ENCODE data around the gene PTGES3.
"Not testable (repeated sequence)": the region's sequence is repeated elsewhere in the genome, so short reads cannot be mapped to it uniquely, and the experiment has no call there.

PTGES3 gene

GRCh38 chr12:56653781-56654180 lies 34.3 kb downstream of the PTGES3 start:
- DNase-seq, result not testable (repeated sequence)

DNA sequence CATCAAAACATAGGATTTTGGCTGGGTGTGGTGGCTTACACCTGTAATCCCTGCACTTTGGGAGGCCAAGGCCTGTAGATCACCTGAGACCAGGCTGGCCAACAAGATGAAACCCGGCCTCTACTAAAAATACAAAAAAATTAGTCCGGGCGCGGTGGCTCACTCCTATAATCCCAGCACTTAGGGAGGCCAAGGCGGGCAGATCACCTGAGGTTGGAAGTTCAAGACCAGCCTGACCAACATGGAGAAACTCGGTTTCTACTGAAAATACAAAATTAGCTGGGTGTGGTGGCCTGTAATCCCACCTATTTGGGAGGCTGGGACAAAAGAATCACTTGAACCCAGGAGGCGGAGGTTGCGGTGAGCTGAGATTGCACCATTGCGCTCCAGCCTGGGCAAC lies 40.1 kb downstream of the PTGES3 start:
- DNase-seq, result not testable (repeated sequence)

DNA sequence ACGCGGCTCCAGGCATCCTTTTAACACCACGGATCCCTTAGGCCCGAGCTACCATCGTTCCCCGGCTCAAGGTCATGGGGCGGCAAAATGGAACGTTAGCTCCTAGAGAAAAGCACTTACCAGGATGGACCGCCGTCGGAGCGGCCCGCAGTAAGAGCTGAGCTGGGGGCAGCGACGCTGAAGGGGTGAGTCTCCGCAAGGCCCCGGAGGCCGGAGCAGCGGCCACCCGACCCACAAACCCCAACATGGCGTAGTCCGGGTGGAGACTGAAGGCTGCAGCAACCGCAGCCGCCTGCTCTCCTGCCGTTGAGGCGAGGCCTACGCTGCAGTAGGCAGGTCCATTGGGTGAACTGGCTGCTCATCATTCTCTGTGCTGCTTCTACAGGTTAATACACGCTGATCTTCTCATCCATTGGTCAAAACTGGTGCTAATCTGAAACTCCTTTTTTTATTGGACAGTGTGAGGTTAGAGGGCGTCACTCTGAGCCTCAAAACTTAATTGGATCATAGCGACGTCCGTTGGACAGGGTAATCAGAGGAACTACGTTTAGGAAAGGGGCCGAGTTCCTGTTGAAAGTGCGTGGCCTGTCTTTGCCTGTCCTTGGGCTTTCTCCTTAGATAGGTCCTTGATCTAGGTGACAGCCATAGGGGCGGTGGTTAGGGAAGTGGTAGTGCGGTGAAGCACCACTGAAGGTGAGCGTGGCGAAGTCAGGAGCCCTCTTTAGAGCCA lies 42.2 kb downstream of the PTGES3 start, which contains the start of gene ATP5F1B:
ATP5F1B (minus strand) TSS at position 268 of the 730 bp plus-strand sequence; CDS start at position 247, 21 bp downstream.
- DNase-seq, result peak in 13 of 14 donors; percentile 88 to 99 (median 90)

DNA sequence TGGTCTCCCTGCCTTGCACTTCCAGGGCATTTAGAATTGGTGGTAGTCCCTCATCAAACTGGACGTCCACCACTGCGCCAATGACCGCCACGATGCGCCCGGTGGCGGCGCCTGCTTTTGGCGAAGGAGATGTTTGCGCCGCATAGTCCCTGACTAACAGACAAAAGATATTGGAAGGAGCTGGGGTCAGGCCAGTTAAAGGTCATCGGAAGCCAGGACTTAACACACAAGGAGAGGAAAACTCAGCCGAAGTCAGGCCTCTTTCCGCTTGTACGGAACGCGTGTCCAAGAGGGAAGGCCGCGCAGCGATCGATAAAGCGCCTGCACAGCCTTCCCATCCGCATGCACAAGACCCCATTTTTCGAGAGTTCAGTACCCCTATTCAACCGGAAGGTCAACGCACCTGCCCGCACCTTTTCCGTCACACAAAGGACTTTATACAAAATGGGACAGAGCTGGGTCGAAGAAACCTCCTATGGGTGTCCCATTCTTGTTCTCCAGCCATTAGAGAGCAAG lies 42.8 kb downstream of the PTGES3 start:
- DNase-seq, result peak in 4 of 14 donors; percentile 20 to 40 (median 29)

DNA sequence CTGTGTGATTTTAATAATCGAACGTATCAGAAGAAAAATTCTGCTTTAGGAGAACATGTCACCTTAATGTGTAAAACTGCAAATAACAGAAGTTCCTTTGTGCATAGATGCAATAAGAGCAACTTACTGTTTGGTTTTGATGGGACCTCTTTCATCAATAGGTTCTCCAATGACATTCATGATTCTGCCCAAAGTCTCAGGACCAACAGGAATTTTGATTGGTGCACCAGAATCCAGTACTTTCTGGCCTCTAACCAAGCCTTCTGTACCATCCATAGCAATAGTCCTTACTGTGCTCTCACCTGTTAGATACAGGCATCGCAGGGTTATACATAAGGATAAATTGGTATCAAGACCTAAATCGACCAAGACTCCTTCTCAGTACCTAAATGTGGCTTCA lies 43.4 kb downstream of the PTGES3 start:
- DNase-seq, result no peak

- no peak for DNase-seq
These were observed 46.9 kb downstream of the PTGES3 start for GRCh38 chr12:56641219-56641618.

DNA sequence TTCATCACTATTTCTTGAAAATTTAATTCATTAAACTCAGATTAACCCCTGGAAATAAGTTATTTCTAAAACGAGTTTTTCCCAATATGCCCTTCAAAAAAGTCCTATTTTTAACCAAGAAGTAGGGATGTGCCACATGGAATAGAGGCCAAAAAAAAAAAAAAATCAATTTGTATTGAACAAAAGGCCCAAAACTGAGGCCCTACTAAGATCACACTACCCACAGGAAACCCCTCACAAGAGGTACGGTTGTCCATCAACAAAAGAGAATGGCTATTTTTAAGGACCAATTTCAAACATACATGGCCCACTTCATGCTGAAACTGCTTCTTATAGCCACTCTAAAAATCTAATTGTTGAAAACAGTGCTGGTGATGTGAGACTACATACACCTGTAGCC lies 50.5 kb downstream of the PTGES3 start:
- DNase-seq, result no peak

DNA sequence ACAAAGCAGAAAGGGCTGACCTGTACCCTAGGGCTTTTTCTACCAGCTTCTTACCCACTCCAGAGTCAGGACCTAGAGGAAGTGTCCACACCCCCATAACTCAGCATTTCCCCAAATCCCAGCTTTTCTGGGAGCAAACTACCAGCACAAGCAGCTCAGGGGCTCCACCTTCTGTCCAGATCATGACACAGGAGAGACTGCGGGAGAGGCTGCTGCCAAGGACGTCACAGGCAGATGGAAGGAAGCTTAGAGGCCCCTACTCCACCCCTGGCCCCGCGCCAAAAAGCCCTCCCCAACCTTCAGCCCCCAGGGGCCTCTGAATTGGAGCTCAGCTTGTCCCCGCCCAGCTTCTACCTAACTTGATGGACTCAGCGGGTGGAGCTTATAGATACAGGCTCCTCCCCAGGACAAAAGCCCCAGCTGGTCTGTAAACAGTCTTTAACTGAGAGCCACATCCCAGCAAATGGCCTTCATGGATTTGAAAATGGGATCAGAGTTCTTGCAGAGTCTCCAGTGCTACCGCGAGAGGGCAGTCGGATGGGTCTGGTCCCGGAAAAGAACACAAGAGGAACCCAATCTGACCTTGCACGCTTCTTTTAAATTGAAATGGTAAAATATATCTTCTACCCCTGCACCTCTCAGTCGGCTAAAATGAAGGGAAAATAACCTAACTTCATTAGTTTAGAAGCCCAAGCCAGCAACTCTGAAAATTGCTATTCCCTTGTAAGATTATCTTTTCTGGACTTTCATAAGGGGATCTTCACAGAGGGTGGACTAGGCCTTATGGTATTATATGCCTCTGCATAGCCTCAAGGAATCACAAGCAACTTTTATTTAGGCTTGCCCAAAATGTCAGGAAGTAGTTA lies 51.2 kb downstream of the PTGES3 start:
- peak; percentile 57 to 99 (median 92) for DNase-seq

- DNase-seq, result peak in 13 of 14 donors; percentile 27 to 92 (median 82)
These were observed 52.0 kb downstream of the PTGES3 start for GRCh38 chr12:56635806-56636674.

DNA sequence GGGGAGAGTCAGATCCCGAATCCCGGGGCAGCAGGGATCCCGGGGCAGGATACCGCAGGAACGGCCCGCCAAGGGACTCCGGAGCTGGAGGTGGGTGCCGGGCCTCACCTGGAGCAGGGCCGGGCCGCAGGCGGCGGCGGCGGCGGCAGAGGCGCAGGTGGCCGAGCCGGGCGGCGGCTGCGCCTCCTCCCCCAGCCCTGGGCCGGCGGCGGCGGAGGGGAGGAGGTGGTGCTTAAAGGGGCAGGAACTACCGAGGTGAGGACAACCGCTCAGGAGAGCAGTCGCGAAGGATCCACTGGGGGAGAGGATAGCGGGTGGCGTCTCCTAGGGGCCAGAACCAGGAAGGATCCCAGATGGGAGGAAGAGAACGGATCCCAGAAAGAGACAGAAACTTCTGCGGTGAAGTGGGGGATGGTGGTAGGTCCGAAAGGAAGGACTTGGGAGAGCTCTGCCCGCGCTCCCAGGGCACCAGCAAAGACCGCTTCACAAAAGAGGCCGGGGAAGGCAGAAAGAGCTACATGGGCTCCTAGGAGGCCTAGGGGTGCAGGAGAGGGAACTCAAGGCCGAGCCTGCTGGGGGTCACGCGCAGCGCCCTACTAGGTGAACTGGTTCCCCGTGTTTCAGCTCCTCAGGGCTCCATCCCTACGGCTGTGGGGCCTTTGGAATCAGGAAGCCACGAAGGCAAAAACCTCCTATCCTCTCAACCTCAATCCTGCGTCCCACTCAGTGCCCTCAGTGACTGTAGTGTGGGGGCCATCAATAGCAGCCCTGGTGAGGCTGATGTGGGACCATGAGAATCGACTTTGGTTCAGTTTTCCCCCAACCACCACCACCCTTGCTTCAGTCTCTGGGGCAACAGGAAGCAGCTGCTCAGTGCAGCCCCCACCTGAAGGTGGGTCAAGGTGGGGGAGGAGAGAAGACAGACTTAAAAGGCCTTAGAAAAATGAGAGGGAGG lies 53.0 kb downstream of the PTGES3 start:
- peak in 13 of 14 donors; percentile 14 to 90 (median 65) for DNase-seq

DNA sequence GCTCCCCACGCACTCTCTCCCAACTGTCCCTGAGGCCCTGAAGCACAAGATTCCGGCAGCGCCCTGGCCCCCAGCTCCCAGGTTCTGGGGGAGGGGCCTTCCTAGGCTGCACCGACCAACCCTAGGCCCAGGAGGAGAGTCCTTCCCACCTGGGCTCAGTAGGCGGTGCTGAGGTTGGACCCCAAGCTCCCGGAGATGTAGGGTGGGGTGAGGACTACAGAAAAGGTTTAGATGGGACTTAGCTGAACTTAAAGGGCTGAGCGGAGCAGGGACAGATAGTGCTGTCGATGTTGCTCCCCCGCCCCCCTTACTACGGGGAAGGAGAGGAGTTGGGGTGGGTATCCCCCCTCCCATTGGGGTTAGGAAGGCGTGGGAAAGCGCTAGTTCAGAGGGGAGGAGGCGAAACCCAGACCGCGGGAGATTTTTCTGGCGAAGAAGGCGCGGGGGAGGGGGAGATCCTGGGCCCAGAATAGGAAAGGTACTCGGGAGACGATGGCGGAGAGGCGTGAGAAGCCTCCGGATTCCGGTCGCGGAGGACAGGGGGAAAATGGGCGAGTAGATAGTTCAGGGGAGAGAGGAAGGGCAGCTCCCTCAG lies 53.7 kb downstream of the PTGES3 start:
- DNase-seq, result peak in 9 of 14 donors; percentile 18 to 74 (median 43)

- DNase-seq, result peak in 3 of 14 donors; percentile 3 to 39 (median 21)
These were observed 54.4 kb downstream of the PTGES3 start for GRCh38 chr12:56633468-56634241.

DNA sequence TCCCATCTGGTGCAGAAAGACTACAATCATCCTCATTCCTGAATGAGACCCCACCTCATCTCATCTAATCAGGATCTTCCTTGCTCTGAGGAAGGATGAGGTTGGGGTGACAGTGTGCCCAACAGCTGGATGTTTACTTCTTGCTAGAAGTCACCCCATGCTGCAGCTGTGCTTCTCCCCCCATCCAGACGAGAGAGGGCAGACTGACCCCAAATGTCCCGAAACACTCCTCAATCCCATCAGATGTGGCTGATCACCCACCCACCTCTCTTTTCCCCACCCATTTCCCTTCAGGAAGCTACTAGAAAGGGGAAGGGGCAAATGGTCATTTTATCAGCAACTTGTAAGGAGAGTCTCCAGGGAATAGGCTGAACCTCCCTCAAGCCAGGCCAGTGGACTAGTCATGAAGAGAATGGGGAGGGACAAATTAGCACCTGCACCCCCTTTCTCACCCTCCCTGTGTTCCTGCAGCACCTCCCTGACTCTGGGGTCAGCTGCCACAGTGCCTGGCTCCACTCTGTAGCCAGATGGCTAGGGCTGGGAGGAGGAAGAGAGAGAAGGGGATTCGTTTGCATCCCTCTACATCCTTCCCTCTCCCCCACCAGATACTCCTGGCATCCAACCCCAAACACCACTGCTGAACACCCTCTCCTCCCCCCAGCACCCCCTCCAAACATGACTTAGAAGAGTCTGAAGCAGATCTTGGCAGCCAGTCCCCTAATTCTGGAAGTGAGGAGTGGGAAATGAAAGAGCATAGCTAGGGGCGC lies 55.2 kb downstream of the PTGES3 start:
- peak in 3 of 14 donors; percentile 11 to 27 (median 15) for DNase-seq

- DNase-seq, result peak in 9 of 14 donors; percentile 4 to 53 (median 31)
These were observed 56.0 kb downstream of the PTGES3 start for GRCh38 chr12:56631790-56632700.

DNA sequence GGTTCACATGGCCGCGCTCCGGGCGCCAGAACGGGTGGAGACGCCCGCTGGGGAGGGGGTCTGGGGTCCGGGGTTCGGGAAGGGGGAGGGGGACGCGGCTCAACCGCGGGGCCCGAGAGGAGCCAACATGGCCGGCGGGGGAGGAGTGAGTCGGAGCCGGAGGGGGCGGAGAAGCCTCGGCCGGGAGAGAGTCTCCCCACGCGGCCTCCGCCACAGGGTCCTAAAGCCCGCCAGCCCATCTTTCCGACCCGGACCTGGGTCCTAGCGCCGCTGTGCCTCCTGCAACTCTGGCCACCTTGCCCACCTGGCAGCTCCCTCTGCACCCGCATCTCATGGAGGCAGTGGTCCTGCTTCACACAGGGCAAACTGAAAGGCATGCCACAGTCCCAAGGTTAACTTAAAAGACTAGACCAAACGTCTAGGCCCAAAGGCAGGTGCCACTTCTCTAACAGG lies 57.9 kb downstream of the PTGES3 start, which contains the start of gene BAZ2A:
BAZ2A (minus strand) TSS at position 147 of the 453 bp plus-strand sequence. CDS start 12,796 bp downstream, outside the sequence.
- peak; percentile 21 to 90 (median 82) for DNase-seq

GRCh38 chr12:56629459-56630179 lies 58.5 kb downstream of the PTGES3 start:
- DNase-seq, result peak in 11 of 14 donors; percentile 30 to 74 (median 58)
